Measurements from ENCODE around the gene KDM4C. TPM values are rescaled to one million over a fixed set of nuclear protein-coding genes. Genes with fewer than 3 reads are reported as not detected.

Gene KDM4C
- total and polyA plus RNA-seq, 12 donors = 6.1 to 18.2 (median 14.6) TPM

GRCh38 chr9:7097785-7098752, 340.3 kb downstream of the KDM4C start:
- intact Hi-C loops (cut with DNase I) = loop anchor here in 1 of 10 donors (10.0 kb wide), 1 partner anchor 437 kb away; no protein-coding TSS in a partner anchor
- WGBS, 2 donors = 86 to 92% methylated on average over 3 of the region's 3 CpGs
- no peak for TF ChIP-seq CTCF (IDR thresholded peaks at IDR 0.05)
- Histone ChIP-seq H3K4me1 (no peaks in the 10 kb centered on the region), H3K4me3 (no peak overlapping the region), H3K9me3 (peaks cover 0 to 17% (median 0%) of the 10 kb centered on the region in 11 donors), H3K27me3 (no peaks in the 10 kb centered on the region), H3K27ac (no peak overlapping the region), H3K36me3 (peaks cover 0 to 2% (median 0%) of the 10 kb centered on the region in 9 donors)
- ATAC-seq (peak in 2 of 8 donors; percentile 25 to 27), DNase-seq (no peak)

- intact Hi-C loops (cut with DNase I) = no loop called here
- H3K27ac ChIP-seq = no peak overlapping the region
- no peak for DNase-seq
- H3K9me3 ChIP-seq = peaks cover 0 to 17% (median 0%) of the 10 kb centered on the region in 11 donors
- H3K4me3 ChIP-seq = no peak overlapping the region
- ATAC-seq = no peak
- peaks cover 0 to 32% (median 0%) of the 10 kb centered on the region in 9 donors for H3K36me3 ChIP-seq
- WGBS, 2 donors = 76 to 79% methylated on average over 7 of the region's 7 CpGs
- no peak for TF ChIP-seq CTCF (IDR thresholded peaks at IDR 0.05)
- H3K4me1 ChIP-seq = peaks cover 0 to 11% (median 3%) of the 10 kb centered on the region in 9 donors
- no peaks in the 10 kb centered on the region for H3K27me3 ChIP-seq
These were observed 345.6 kb downstream of the KDM4C start for GRCh38 chr9:7103367-7103766.

- TF ChIP-seq CTCF (IDR thresholded peaks at IDR 0.05) = no peak
- no peak overlapping the region for H3K27ac ChIP-seq
- 83 to 88% methylated on average over 6 of the region's 6 CpGs for WGBS, 2 donors
- H3K36me3 ChIP-seq = peaks cover 0 to 32% (median 0%) of the 10 kb centered on the region in 9 donors
- ATAC-seq = peak in 1 of 8 donors; percentile 15
- H3K9me3 ChIP-seq = peaks cover 0 to 13% (median 0%) of the 10 kb centered on the region in 11 donors
- intact Hi-C loops (cut with DNase I) = no loop called here
- no peaks in the 10 kb centered on the region for H3K27me3 ChIP-seq
- no peak overlapping the region for H3K4me3 ChIP-seq
- no peak for DNase-seq
- peaks cover 0 to 11% (median 3%) of the 10 kb centered on the region in 9 donors for H3K4me1 ChIP-seq
These were observed 346.0 kb downstream of the KDM4C start for GRCh38 chr9:7103771-7104170.

GRCh38 chr9:7104625-7105024, 346.9 kb downstream of the KDM4C start:
- 25 to 49% methylated on average over 2 of the region's 2 CpGs for WGBS, 2 donors
- intact Hi-C loops (cut with DNase I) = no loop called here

More at GRCh38 chr9:7104625-7105024, 346.9 kb downstream of the KDM4C start:
- peak in 7 of 8 donors; percentile 46 to 74 (median 63) for ATAC-seq
- TF ChIP-seq CTCF (IDR thresholded peaks at IDR 0.05) = no peak
- no peaks in the 10 kb centered on the region for H3K27me3 ChIP-seq
- H3K4me1 ChIP-seq = peaks cover 0 to 11% (median 3%) of the 10 kb centered on the region in 9 donors
- H3K36me3 ChIP-seq = peaks cover 0 to 32% (median 0%) of the 10 kb centered on the region in 9 donors
- DNase-seq = peak in 1 of 2 donors; percentile 16
- no peak overlapping the region for H3K4me3 ChIP-seq
- peaks cover 0 to 5% (median 0%) of the 10 kb centered on the region in 11 donors for H3K9me3 ChIP-seq
- H3K27ac ChIP-seq = no peak overlapping the region
